Limb (tissue), 2 donors: Measurements from ENCODE around the gene MBTPS2.
"Not testable (repeated sequence)": the region's sequence is repeated elsewhere in the genome, so short reads cannot be mapped to it uniquely, and the experiment has no call there.

ENCODE experiments used
- DNase-seq, 2 donors: peaks; one replicate each; pipeline ENCODE4 v3.0.0-alpha.2; 2016; ENCODE audit errors: extremely low spot score in 2 of 2

The MBTPS2 gene

DNA sequence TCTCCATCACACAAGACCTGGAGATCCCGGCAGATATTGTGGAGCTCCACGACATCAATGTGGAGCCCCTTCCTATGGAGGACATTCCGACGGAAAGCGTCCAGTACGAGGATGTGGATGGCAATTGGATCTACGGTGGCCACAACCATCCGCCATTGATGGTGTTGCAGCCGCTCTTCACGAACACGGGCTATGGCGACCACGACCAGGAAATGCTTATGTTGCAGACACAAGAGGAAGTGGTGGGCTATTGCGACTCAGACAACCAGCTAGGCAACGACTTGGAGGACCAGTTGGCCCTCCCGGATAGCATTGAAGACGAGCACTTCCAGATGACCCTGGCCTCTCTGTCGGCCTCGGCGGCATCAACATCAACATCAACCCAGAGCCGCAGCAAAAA lies 17.1 kb downstream of the MBTPS2 start:
- DNase-seq, result no peak

DNA sequence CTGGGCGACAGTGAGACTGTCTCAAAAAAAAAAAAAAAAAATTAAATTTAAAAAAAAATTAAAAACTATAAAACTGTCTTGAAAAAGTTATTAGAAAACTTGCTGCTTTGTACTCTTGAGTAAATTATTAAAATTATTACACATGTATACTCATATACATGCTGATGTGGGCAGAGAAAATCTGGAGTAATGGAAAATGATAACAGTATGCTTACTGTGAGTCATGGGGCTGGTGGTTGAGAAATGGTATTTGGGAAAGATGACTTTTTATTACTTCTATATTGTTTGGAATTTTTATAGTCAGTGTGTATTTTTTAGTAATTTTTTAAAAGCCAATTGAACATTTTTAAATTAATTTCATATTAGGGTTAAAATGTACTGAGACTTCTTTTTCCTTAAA lies 23.8 kb downstream of the MBTPS2 start:
- DNase-seq, result no peak

DNA sequence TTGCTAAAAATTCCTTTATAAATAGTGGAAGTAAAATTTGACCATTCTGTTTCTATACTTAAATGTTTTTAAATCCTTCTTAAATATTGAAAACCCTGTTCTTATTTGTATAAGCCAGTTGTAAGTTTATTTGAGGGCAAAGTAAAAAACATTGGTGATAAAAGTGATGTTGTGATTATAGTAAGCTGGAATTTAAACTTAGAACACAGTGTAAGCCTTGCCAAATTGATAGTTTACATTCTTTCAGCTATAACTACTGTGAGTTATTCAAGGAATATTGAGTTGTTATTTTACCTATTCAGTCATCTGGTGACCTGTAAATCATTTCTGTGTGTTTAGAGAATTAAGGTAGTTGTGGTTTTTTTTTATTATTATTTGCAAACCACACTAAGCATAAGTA lies 26.0 kb downstream of the MBTPS2 start:
- no peak for DNase-seq

DNA sequence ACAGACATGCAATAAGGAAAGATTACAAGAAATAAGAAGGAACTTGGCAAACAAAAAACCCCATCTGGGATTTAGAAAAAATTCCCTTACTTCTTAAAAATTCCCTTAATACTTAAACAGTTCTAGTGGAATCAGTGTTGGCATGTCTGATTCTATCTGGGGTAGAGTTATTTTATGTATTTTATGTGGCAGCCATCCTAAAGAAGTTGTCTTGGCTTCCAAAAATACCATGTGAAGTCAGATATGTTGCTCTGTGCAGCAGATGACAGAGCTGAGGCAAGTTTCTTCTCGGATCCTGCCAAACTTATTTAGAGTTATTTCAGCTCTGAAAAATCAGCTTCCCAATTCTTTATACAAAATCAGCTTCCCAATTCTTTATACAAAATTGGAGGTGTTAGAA lies 31.1 kb downstream of the MBTPS2 start:
- DNase-seq, result no peak

DNA sequence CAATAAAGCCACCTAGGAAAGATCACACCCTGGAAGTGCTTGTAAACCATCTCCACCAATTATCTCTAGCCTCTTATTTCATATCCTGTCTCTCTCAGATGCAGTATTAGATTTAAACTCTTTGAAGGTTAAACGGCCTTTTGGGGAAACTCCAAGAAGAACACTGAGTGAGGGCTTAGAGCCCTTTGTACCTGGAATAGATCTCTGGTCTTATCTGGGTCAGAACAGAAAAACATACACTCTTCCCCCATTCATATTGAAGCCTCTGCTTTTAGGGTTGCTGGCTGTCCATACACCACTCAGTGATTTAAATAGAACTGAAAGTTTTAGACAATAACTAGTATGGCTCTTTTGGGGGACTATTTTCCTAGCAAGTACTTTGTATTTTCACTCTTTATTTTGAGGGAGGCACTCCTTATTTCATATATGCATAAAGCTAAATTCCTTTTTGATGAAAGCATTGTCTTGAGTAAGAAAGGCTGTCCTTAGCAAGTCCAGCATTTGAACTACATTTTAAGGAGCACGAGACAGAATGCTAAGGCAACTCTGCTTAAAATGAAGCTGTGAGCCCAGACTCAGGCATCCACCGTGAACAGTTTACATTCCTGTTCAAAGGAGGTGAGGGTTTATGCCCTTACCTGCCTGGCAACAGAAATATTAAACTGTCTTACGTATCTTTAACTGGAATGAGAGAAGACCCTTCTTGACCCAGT lies 33.8 kb downstream of the MBTPS2 start:
- DNase-seq, result no peak

DNA sequence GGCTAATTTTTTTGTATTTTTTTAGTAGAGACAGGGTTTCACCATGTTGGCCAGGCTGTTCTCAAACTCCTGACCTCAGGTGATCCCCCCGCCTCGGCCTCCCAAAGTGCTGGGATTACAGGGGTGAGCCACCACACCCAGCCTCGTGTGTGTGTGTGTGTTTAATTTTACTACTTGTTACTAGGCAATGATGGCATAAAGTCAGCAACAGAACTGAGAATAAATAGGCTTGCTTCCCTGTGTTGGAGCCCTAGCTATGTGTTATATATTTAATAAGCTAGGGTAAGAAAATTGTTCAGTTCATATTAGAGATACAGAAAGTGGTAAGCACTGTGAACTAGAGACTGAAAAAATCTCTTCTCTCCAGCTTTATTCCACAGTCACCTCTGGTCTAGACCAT lies 34.8 kb downstream of the MBTPS2 start:
- not testable (repeated sequence) for DNase-seq

DNA sequence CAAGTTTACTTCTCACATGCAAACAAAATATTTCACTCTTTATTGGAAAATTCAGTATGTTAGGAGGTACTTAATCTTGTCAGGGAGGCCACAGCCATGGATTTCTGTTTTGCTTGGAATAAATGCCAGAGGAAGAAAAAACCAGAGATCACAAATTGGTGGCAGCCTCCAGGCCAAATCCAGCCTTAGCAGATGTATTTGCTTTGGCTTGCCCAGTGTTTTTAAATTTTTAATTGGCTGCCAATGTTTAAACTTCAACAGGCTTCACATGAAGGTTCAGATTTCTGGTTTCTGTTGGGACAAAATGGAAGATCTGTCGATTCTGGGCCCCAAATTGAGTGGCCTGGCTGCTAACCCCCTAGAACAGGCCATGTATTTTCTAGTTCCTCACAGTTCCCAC lies 35.6 kb downstream of the MBTPS2 start:
- no peak for DNase-seq

DNA sequence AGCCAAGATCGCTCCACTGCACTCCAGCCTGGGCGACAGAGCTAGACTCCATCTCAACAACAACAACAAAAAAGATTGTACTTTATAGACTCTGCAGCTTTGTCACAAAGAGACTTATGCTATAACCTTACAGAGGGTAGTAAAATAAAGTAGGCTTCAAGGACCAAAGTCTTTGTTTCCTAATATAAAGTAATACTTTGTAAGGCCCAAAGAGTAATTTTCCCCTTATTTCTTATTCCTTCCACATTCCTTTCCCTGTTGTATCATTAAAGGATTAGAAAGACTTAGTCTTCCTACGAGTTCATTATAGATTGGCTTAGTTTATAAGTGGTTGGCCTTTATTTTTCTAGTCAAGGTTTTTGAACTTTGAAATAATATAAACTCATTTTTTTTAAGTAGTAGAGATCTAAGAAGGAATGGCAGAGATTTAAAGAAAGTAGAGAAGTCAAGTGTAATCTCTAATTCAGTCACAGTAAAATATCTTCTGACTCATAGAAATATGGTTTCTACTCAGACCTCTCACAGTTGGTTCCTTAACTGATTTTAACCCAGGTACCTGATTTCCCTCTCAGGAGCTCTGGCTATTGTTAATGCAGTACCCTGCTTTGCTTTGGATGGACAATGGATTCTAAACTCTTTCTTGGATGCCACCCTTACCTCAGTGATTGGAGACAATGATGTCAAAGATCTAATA lies 42.6 kb downstream of the MBTPS2 start:
- no peak for DNase-seq

DNA sequence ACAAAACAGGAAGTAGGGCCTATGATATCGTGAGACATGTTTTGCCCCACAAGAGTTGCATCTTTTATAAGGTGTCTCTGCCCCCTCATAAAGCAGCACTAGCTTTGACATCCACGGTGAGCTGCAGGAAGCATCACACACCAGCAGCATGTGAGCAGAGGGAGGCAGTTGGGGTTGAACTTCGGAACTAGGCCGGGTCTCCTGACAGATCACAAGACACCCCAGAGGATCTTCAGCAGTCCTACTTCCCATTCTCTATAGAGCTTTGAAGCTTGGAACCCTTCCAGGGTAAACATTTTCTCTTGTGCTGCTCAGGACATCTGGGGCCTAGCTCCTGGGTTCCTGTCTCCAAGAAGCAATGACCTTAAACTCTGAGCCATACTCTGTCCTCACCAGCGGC lies 43.8 kb downstream of the MBTPS2 start:
- no peak for DNase-seq

DNA sequence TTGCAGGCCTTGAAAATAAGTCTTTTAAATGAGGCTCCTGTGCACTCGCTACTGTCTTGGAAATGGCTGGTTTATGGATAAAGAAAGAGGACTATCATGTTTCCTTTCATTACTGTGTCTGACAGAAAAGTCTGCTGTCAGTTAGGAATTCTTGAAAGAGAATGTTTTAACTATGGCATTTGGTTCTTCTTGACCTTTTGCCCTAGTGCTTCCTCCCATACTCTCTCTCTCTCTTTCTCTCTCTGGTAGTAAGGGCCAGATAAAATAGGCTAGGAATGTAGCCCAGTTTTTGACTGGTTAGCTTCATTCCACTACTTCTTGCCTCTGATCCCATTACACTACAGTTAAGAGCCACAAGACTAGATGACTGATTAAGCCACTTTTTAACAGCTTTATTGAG lies 46.2 kb downstream of the MBTPS2 start:
- no peak for DNase-seq

DNA sequence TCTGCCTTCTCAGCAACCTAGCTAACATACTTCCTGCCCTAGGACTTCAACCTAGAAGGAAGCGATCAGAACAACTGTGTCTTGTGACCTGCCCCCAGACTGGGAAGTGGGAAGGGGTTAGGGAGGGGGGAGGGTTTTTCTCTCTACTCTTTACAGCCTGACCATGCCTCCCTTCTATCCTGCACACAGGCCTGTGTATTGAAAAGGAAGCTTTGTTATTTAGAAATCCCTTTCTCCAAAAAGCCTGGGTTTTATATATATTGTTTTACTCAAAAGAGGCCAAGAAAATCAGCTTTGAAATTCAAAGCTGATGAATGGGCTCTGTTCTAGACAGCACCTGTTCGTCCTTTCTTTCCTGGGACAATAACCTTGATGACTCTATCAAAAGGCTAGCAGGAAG lies 65.9 kb downstream of the MBTPS2 start:
- no peak for DNase-seq

DNA sequence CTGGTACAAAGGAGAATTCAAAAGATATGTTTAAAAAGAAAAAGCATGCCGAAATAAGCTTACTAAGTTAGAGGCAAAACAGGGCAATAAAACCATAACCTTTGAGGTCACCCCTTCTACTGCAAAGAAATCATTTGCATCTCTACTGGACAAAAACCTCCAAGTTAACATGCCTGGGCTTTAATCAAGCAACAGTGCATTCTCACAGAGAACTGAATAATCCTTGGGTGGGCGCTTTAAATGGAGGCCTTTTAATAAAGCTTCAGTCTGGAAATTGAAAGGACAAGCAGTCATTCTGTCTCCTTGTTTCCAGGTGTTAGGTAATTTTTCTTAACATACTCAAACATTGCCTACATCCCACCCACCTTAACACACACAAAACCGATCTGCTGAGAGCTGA lies 66.5 kb downstream of the MBTPS2 start:
- no peak for DNase-seq

DNA sequence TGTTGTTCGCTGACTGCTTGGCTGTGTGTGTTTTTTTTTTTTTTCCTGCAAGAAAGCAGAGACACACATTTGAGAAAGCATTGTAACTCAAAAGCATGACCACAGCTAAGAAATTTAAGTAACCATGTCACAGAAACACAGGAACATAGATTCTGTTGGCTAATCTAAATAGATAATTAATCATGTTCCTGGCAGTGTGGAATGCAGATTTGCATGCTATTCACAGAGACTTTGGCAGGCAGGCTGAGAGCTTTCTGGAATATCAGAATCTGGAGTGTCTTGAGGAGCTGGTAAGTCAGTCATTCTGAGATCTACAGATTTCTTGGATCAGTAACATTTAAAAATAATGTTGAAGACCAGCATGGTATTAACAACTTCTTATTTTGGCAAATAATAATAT lies 67.8 kb downstream of the MBTPS2 start:
- no peak for DNase-seq

DNA sequence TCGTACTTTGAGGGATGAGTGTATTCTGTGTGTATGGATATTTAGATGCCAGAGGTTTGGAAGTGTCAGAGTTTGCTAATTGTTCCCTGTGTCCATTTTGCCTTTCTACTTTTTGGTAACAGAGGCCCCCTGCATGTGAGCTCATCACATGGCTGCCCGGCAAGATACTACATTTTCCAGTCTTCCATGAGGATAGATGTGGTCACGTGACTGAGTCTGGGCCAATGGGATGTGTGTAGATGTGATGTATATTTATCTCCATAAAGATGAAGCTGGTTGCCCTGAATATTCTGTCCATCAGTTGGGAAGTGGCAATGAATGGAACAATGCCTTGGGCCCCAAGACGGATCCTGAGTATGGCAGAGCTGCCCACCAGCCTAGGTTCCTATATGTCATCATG lies 72.1 kb downstream of the MBTPS2 start:
- no peak for DNase-seq

DNA sequence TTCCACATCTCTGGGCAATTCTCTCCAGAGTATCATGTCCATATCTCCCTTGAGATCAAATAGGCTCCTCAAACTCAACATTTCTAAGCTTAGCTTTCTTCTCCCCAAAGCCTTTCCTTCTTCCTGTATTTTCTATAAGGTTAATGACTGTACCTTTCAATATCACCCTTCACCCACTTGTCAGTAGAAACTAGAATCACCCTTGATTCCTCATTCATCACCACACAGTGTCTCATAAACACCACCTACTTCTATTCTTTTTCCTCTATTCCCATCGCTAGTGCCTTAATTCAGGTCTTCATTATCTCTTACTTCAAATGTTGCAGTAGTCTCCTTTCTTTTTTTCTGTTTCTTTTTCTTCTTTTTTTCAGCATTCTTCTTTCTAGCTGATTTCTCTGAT lies 72.8 kb downstream of the MBTPS2 start:
- no peak for DNase-seq

DNA sequence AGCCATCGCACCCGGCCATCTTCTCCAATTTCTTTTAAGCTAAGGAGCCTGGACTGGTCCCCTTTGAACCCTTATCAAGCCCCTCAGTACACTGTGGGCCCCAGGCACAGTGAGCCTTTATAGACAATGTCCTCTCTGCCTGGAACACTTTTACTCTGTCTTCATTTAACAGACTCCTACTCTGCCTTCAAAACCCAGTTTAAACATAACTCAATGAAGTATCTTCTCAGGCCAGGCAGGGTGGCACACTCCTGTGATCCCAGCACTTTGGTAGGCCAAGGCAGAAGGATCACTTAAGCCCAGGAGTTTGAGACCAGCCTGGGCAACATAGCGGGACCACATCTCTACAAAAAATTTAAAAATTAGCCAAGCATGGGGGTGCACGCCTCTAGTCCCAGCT lies 73.6 kb downstream of the MBTPS2 start:
- DNase-seq, result no peak

DNA sequence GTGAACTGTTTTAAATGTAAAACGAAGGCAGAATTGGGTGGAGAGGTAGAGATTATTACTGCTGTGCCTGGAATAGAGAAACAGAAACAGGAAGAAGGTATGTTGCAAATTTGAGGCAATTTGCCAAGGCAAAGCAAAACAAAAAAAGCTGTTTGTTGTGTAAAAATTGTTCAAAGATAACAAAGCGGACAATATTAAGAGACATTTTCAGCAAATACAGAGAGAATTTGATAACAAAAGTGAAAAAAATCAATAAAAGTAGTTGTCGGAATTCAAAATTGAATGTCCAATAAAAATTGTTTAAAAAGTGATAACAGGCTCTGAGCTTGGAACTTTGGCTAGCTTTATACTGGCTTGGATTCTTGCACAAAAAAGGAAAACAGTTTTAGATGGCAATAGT lies 86.7 kb downstream of the MBTPS2 start:
- DNase-seq, result no peak

DNA sequence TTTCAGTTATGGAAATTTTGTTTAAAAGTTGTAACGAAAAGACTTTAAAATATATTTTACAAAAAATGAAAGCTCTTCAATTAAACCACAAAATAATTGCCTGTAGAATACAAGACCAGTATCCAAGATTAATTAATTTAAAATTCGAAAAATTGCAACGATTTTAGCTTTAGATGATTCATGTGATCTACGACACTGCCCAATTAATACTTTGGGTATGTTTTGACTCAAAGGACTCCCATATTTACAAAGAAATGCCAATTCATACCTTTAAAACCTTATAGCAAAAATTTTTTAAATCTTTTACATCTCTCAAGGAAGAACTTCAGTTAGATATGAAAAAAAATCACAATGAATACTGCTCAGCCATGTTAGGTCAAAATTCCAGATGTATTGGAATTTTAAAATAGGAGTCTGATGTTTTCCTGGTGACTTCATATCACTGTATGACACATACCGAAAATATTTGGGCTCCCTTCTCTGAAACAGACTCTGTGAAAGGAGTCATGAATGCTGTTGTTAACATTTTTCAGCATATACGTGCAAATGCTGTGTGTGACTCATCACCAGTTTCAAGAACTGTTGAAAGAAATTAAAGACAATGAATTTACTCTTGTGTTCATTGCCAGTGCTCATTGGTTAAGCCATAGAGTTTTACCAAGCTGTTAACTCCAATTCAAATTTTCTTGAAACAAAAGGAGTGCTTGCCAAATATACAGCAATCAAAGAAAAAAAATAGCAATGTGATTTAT lies 87.3 kb downstream of the MBTPS2 start:
- DNase-seq, result no peak

DNA sequence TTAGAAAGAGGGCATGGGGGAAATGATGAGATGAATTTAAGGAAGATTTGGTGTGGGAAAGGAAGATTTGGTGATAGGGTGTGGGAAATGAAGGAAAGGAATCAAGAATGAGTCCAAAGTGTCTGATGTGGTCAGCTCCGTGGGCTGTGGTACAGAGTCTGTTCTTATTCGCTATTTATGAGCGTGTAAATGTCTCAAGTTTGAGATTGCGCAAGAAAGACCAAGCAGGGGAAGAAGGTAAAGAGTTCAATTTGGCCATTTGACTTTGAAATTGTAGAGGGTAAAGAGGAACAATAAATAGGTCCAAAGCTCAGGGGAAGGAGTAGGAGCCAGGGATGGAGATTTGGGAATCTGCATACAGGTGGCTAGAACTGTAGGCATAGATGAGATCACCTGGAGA lies 89.8 kb downstream of the MBTPS2 start:
- DNase-seq, result no peak

DNA sequence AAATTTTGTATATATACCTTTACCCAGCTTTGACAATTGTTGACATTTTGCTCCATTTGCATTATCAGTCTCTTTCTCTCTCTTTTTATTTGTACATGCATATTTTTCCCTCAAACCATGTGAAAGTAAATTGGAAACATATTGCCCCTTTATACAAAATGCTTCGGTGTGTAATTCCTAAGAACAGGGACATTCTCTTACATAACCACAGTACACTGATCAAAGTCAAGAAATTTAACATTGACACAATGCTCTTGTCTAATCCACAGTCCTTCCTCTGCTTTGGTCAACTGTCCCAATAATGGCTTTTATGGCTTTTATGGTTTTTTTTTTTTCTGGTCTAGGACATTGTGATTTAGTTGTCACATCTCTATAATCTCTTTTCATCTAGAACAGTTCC lies 91.6 kb downstream of the MBTPS2 start:
- no peak for DNase-seq

DNA sequence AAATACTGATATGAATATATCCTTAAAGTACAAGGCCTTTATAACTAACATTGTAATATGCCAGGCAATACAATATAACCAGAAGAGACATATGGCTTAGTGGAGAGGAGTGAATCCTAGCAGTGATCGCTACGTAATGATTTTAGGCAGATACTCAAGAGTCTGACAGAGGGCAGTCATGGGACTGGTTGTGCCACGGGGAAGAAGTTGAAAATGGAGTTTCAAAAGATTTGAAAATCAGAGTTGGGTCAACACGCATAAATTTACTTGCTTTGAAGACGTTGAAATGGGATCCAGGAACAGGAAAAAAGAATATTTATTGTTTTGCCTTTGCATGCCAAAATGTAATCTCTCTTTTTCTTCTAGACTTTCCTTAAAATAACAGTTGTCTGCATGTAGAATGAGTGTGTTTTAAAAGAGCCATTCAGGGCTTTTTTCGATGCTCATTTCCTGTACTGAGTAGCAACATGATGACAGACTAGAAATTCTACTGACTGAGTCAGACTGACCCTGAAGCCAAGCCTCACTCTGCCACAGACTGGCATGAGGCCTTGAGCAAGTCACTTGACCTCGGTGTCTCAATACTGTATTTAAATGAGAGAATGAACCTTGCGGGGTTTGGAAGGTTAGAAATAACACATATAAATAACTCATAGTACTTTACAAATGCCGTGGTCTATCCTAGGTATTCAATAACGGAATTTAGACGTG lies 93.0 kb downstream of the MBTPS2 start:
- no peak for DNase-seq

DNA sequence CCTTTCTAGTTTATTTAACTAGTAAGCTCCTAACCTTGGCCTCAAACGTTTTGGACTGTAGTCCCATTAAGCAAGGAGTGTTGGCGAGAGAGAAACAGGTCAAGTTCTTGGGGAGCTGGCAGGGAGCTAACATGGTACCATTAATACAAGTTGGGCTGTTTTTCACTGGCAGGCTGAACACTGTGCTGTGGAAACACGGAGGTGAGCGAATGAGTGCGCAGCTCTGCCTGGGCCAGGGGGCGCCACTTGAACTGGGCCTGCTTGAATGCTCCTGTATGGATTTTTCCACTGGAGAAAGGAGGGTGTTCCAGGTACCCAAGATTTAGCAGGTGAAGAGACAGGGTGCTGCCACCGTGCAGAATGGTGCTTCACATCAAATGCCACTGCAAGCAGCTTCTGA lies 93.7 kb downstream of the MBTPS2 start:
- DNase-seq, result no peak
